GM10266 (cell line): Measurements from ENCODE around the gene FAM98A.

Source experiments
- DNase-seq: peaks from one replicate; pipeline ENCODE4 v3.0.0; 2012; ENCODE audit errors: extremely low spot score
- TF ChIP-seq, protein P1 (sequence below): IDR thresholded peaks from 2 replicates; pipeline ENCODE4 v1.5.1; 2012; ENCODE audit warnings: mild to moderate bottlenecking, low read depth; ENCODE audit not compliant: control insufficient read depth, insufficient read depth; ENCODE audit errors: missing control alignments

FAM98A gene

DNA sequence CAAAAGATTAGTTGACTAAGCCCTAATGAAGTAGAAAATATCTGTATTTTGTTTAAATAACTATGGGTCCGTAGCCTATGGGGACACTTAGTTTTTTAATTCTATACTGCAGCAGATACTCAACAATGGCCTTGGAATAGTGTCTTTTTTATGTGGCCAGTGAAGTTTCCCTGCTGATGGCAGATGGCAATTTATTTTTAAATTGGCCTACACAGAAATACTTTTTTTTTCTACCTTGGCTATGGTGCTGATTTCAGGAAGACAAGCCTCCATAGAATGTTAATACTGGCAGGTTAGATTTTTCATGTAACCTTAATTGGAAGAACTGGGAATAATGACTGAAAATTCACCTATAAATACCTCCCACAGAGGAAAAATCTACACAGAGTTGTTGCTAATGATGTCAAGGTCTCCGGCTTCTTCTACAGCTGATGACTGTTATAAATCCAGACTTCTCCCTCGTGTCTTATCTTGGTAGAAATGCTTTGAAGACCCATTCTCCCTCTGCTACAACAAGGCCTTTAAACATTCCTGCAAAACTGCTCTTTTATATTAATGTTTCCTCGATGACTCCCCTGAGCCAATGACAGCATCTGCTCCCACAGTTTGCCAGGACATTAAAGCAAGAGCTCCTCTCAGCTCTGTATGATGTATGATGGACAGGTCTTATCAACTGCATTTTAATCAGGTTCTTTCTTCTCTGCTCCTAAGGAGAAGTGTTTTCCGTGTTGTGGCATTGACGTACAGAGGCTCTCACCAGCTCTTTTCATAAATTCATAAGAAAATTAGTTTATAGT is 29.1 kb upstream of the FAM98A start:
- TF ChIP-seq, protein P1, sequence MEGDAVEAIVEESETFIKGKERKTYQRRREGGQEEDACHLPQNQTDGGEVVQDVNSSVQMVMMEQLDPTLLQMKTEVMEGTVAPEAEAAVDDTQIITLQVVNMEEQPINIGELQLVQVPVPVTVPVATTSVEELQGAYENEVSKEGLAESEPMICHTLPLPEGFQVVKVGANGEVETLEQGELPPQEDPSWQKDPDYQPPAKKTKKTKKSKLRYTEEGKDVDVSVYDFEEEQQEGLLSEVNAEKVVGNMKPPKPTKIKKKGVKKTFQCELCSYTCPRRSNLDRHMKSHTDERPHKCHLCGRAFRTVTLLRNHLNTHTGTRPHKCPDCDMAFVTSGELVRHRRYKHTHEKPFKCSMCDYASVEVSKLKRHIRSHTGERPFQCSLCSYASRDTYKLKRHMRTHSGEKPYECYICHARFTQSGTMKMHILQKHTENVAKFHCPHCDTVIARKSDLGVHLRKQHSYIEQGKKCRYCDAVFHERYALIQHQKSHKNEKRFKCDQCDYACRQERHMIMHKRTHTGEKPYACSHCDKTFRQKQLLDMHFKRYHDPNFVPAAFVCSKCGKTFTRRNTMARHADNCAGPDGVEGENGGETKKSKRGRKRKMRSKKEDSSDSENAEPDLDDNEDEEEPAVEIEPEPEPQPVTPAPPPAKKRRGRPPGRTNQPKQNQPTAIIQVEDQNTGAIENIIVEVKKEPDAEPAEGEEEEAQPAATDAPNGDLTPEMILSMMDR: no peak
- no peak for DNase-seq

- DNase-seq: no peak
- TF ChIP-seq, protein P1: no peak
These were observed 19.9 kb upstream of the FAM98A start for GRCh38 chr2:33619028-33619427.

DNA sequence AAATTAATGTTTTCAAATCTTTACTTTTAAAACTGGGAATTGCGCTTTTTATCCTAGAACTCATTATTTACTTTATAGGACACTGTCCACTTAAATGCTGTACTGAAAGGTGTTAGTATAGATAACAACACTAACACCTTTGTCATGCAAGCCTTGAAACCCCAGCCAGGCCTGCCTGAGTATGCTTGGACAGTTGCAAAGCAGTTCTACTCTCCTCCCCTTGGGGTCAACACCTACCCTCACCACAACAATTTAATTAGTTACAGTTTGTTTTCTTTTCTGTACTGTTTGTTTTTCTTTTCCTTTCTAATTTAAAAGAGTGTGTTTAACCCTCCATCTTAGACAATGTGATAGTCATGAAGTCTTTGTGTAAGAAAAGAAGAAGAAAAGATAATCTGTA is 18.9 kb upstream of the FAM98A start:
- DNase-seq: no peak
- TF ChIP-seq, protein P1: no peak

GRCh38 chr2:33617401-33617800 is 18.3 kb upstream of the FAM98A start:
- no peak for DNase-seq
- TF ChIP-seq, protein P1: no peak

GRCh38 chr2:33616873-33617272 is 17.8 kb upstream of the FAM98A start:
- DNase-seq: no peak
- TF ChIP-seq, protein P1: no peak

- TF ChIP-seq, protein P1: no peak
- no peak for DNase-seq
These were observed 15.1 kb upstream of the FAM98A start for GRCh38 chr2:33614190-33614589.

- no peak for DNase-seq
- TF ChIP-seq, protein P1: no peak
These were observed 8.8 kb upstream of the FAM98A start for GRCh38 chr2:33607905-33608304.
